ENCODE data around the gene GP1BA.

- TF ChIP-seq CTCF (IDR thresholded peaks at IDR 0.05) (no peak), ZFX (IDR thresholded peaks at IDR 0.05; ENCODE audit: borderline replicate concordance) (no peak)
Measured at GRCh38 chr17:4897198-4897687, 34.8 kb upstream of the GP1BA start.
